Stimulated activated CD8-positive, alpha-beta memory T cell treated with anti-CD3 and anti-CD28 coated beads, Interleukin-12 subunit alpha, Interleukin-12 subunit beta, amount 100 ng/mL, for 24 hours (primary cell): ENCODE measurements around the gene FBXW7.

Experiments
- DNase-seq: peaks from one replicate; pipeline ENCODE4 v3.0.0-alpha.2; 2020; ENCODE audit errors: extremely low read depth

The FBXW7 gene

GRCh38 chr4:152510349-152511147 lies 25.3 kb downstream of the FBXW7 start:
- no peak for DNase-seq

- no peak for DNase-seq
Observed at GRCh38 chr4:152509595-152510225, 26.2 kb downstream of the FBXW7 start.

GRCh38 chr4:152508818-152509217 lies 27.1 kb downstream of the FBXW7 start:
- DNase-seq, result no peak

GRCh38 chr4:152508386-152508785 lies 27.5 kb downstream of the FBXW7 start:
- DNase-seq, result no peak

GRCh38 chr4:152503653-152504290 lies 32.1 kb downstream of the FBXW7 start:
- no peak for DNase-seq

- DNase-seq, result no peak
Observed at GRCh38 chr4:152501846-152502536, 33.9 kb downstream of the FBXW7 start.

- DNase-seq, result peak; percentile 11
Observed at GRCh38 chr4:152500800-152501434, 35.0 kb downstream of the FBXW7 start.

- no peak for DNase-seq
Observed at GRCh38 chr4:152500275-152500674, 35.6 kb downstream of the FBXW7 start.

GRCh38 chr4:152499344-152499743 lies 36.5 kb downstream of the FBXW7 start:
- no peak for DNase-seq

GRCh38 chr4:152494020-152494419 lies 41.9 kb downstream of the FBXW7 start:
- DNase-seq, result no peak

- no peak for DNase-seq
Observed at GRCh38 chr4:152488246-152488645, 47.6 kb downstream of the FBXW7 start.

- no peak for DNase-seq
Observed at GRCh38 chr4:152486429-152487389, 49.2 kb downstream of the FBXW7 start.

GRCh38 chr4:152485726-152486276 lies 50.1 kb downstream of the FBXW7 start:
- peak; percentile 1 for DNase-seq

- DNase-seq, result no peak
Observed at GRCh38 chr4:152482211-152482610, 53.7 kb downstream of the FBXW7 start.

- DNase-seq, result no peak
Observed at GRCh38 chr4:152480901-152481300, 55.0 kb downstream of the FBXW7 start.

GRCh38 chr4:152480326-152480725 lies 55.6 kb downstream of the FBXW7 start:
- DNase-seq, result no peak

- no peak for DNase-seq
Observed at GRCh38 chr4:152479428-152480026, 56.4 kb downstream of the FBXW7 start.

- DNase-seq, result no peak
Observed at GRCh38 chr4:152478461-152479237, 57.2 kb downstream of the FBXW7 start.

GRCh38 chr4:152476796-152477195 lies 59.1 kb downstream of the FBXW7 start:
- no peak for DNase-seq
